Measurements from ENCODE around the gene ZC3HAV1. TPM values are rescaled to one million over a fixed set of nuclear protein-coding genes. Genes with fewer than 3 reads are reported as not detected.

Gene ZC3HAV1
- total and polyA plus RNA-seq, 10 donors = 12.7 to 82.4 (median 61.7) TPM

DNA sequence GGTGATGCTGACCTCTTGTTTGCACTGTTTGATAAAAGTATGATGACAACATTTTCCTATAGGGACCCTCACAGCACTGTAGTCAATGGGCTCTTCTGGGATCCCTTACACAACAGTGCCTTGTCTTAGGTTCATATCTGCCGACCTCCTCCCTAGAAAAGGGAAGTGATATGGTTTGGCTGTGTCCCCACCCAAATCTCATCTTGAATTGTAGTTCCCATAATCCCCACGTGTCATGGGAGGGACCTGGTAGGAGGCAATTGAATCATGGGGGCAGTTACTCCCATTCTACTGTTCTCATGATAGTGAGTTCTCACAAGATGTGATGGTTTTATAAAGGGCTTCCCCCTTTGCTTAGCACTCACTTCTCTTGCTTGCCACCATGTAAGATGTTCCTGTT lies 23.1 kb downstream of the ZC3HAV1 start:
- peaks cover 0 to 93% (median 77%) of the 10 kb centered on the region in 6 donors for H3K36me3 ChIP-seq
- WGBS, 5 donors = 33 to 68% (median 63%) methylated on average over 2 of the region's 2 CpGs
- H3K4me3 ChIP-seq = no peak overlapping the region
- peak in 1 of 3 donors; percentile 25 for TF ChIP-seq POLR2AphosphoS5 (IDR thresholded peaks at IDR 0.05)
- TF ChIP-seq, protein P1, sequence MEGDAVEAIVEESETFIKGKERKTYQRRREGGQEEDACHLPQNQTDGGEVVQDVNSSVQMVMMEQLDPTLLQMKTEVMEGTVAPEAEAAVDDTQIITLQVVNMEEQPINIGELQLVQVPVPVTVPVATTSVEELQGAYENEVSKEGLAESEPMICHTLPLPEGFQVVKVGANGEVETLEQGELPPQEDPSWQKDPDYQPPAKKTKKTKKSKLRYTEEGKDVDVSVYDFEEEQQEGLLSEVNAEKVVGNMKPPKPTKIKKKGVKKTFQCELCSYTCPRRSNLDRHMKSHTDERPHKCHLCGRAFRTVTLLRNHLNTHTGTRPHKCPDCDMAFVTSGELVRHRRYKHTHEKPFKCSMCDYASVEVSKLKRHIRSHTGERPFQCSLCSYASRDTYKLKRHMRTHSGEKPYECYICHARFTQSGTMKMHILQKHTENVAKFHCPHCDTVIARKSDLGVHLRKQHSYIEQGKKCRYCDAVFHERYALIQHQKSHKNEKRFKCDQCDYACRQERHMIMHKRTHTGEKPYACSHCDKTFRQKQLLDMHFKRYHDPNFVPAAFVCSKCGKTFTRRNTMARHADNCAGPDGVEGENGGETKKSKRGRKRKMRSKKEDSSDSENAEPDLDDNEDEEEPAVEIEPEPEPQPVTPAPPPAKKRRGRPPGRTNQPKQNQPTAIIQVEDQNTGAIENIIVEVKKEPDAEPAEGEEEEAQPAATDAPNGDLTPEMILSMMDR (IDR thresholded peaks at IDR 0.05 in 8 of 11, conservative IDR thresholded peaks at IDR 0.05 in 3 of 11) = no peak
- intact Hi-C loops (cut with DNase I; ENCODE audit: low total_unique reads) = no loop called here
- peak overlapping the region in 3 of 8 donors; percentile 4 to 41 (median 18) for H3K27ac ChIP-seq
- H3K27me3 ChIP-seq (replicated peaks in 1 of 7) = no peaks in the 10 kb centered on the region
- peaks cover 4 to 97% (median 57%) of the 10 kb centered on the region in 6 donors for H3K4me1 ChIP-seq
- no peak for DNase-seq
- H3K9me3 ChIP-seq = peaks cover 0 to 16% (median 8%) of the 10 kb centered on the region in 8 donors

GRCh38 chr7:139084709-139085108 lies 24.8 kb downstream of the ZC3HAV1 start:
- WGBS, 5 donors = 82 to 88% (median 86%) methylated on average over 5 of the region's 5 CpGs
- TF ChIP-seq POLR2A (IDR thresholded peaks at IDR 0.05) = no peak
- TF ChIP-seq, protein P1 (IDR thresholded peaks at IDR 0.05 in 8 of 11, conservative IDR thresholded peaks at IDR 0.05 in 3 of 11) = no peak
- TF ChIP-seq POLR2AphosphoS5 (IDR thresholded peaks at IDR 0.05) = no peak
- Histone ChIP-seq H3K36me3 (peaks cover 0 to 100% (median 94%) of the 10 kb centered on the region in 6 donors), H3K27ac (peak overlapping the region in 3 of 8 donors; percentile 1 to 41 (median 31)), H3K27me3 (replicated peaks in 1 of 7) (no peaks in the 10 kb centered on the region), H3K4me1 (peaks cover 0 to 97% (median 55%) of the 10 kb centered on the region in 6 donors), H3K4me3 (no peak overlapping the region), H3K9me3 (peaks cover 0 to 16% (median 8%) of the 10 kb centered on the region in 8 donors)
- intact Hi-C loops (cut with DNase I; ENCODE audit: low total_unique reads) = no loop called here
- no peak for DNase-seq

GRCh38 chr7:139081584-139081983 lies 27.9 kb downstream of the ZC3HAV1 start:
- Histone ChIP-seq H3K9me3 (peaks cover 0 to 5% (median 3%) of the 10 kb centered on the region in 8 donors), H3K4me3 (no peak overlapping the region), H3K36me3 (peaks cover 0 to 100% (median 94%) of the 10 kb centered on the region in 6 donors), H3K4me1 (peaks cover 0 to 86% (median 58%) of the 10 kb centered on the region in 6 donors), H3K27me3 (replicated peaks in 1 of 7) (no peaks in the 10 kb centered on the region), H3K27ac (peak overlapping the region in 5 of 8 donors; percentile 43 to 55 (median 53))
- TF ChIP-seq POLR2AphosphoS5 (IDR thresholded peaks at IDR 0.05) (no peak), POLR2A (IDR thresholded peaks at IDR 0.05) (no peak)
- TF ChIP-seq, protein P1 (IDR thresholded peaks at IDR 0.05 in 8 of 11, conservative IDR thresholded peaks at IDR 0.05 in 3 of 11) = no peak
- intact Hi-C loops (cut with DNase I; ENCODE audit: low total_unique reads) = no loop called here
- no peak for DNase-seq

DNA sequence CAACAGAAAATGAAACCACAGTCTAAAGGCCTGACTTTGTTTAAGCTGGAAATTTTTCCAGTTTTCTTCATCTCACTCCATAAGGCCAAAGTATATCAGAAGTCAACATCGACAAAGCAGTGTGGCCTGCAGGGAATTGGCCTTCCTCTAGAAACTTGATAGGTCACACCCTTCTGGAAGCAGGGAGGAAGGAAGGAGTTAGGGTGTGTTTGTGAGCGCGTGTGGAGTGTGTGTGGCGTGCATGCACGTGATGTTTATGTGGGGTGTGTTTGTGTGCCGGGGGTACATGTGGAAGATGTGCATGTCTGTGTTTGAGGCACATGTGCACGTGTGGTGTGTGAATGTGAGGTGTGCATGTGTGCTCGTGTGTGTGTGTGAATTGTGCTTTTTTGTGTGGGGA lies 28.6 kb downstream of the ZC3HAV1 start:
- TF ChIP-seq POLR2A (IDR thresholded peaks at IDR 0.05) (no peak), POLR2AphosphoS5 (IDR thresholded peaks at IDR 0.05) (peak in 2 of 3 donors; percentile 60 to 80)
- TF ChIP-seq, protein P1 (IDR thresholded peaks at IDR 0.05 in 8 of 11, conservative IDR thresholded peaks at IDR 0.05 in 3 of 11) = no peak
- Histone ChIP-seq H3K9me3 (no peaks in the 10 kb centered on the region), H3K4me3 (no peak overlapping the region), H3K36me3 (peaks cover 0 to 100% (median 96%) of the 10 kb centered on the region in 6 donors), H3K27ac (peak overlapping the region in 7 of 8 donors; percentile 2 to 55 (median 51)), H3K27me3 (replicated peaks in 1 of 7) (no peaks in the 10 kb centered on the region), H3K4me1 (peaks cover 0 to 81% (median 54%) of the 10 kb centered on the region in 6 donors)
- DNase-seq = no peak
- WGBS, 5 donors = 46 to 74% (median 60%) methylated on average over 8 of the region's 8 CpGs
- intact Hi-C loops (cut with DNase I; ENCODE audit: low total_unique reads) = no loop called here

Data from spleen (tissue), 11 donors.